ENCODE results near the gene FUT7.

FUT7 gene

GRCh38 chr9:137031904-137032640 is at the start of gene FUT7:
TSS of gene FUT7 (minus strand) at chr9:137032088. CDS start at chr9:137031991, 97 bp downstream.
- DNase-seq (ENCODE audit: low read depth in 1 of 2, low spot score in 1 of 2), result no peak

DNA sequence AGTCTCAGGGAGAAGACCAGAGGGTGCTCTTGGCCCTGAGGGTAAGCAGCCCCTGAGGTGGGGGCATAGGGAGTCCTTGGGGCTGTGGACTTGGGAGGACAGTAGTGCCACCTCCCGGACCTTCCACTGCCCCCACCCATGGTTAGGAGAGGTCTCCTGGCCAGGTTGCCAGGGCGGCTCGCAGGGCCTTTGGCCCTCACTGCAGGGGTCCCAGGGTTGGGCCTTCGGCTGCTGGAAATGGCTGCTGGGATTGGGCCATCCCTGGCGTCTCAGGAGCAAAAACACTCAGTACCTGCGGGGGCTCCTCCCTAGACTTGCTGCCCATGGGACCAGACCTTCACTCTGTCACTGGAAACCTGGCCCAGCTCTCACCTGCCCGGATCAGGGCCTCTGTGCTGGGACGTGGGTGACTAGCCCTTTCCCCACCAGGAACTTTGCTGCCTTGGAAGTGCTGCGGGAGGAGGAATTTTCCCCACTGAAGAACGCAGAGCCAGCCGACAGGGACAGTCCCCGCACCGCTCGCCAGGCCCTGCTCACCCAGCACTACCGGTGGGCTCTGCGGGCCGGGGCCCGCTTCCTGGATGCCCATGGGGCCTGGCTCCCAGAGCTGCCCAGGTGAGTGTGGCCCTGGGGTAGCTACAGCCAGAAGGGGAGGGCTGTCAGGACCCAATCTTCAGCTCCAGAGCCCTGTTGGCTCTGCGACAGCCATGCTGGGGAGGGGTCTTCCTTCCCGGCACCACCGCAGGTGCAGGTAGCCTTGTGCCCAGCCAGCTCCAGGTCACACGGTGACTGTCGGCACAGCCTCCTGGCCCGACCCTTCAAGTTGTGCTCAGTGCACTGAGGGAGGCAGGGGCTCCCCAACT is 48.6 kb upstream of the FUT7 start:
- no peak for DNase-seq (ENCODE audit: low read depth in 1 of 2, low spot score in 1 of 2)

DNA sequence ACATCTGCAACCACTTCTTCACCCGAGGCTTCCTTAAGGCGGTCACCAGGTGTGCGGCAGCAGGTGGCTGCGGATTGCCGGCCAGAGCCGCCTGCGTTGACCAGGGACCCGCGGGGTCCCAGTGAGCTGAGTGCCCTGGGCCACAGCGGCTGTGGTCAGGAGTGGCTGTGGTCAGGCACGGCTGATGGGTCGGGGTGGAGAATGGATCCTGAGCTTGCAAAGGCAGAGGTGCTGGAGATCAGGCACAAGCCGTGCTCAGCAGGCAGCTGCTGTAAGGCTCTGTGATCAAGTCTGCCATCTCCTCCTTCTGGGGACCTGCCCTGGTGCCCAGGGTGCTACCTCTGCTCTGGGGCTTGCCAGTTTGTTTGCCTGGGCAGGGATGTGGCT is 47.5 kb upstream of the FUT7 start:
- no peak for DNase-seq (ENCODE audit: low read depth in 1 of 2, low spot score in 1 of 2)

GRCh38 chr9:137078701-137079400 is 47.0 kb upstream of the FUT7 start:
- no peak for DNase-seq (ENCODE audit: low read depth in 1 of 2, low spot score in 1 of 2)

GRCh38 chr9:137077758-137078693 is 46.1 kb upstream of the FUT7 start:
- no peak for DNase-seq (ENCODE audit: low read depth in 1 of 2, low spot score in 1 of 2)

GRCh38 chr9:137077010-137077747 is 45.3 kb upstream of the FUT7 start, which contains the start of gene UAP1L1:
TSS of gene UAP1L1 (plus strand) at chr9:137077517. CDS start at chr9:137077533, 16 bp downstream.
- DNase-seq (ENCODE audit: low read depth in 1 of 2, low spot score in 1 of 2), result no peak

- no peak for DNase-seq (ENCODE audit: low read depth in 1 of 2, low spot score in 1 of 2)
Measured at GRCh38 chr9:137076636-137077009, 44.7 kb upstream of the FUT7 start.

DNA sequence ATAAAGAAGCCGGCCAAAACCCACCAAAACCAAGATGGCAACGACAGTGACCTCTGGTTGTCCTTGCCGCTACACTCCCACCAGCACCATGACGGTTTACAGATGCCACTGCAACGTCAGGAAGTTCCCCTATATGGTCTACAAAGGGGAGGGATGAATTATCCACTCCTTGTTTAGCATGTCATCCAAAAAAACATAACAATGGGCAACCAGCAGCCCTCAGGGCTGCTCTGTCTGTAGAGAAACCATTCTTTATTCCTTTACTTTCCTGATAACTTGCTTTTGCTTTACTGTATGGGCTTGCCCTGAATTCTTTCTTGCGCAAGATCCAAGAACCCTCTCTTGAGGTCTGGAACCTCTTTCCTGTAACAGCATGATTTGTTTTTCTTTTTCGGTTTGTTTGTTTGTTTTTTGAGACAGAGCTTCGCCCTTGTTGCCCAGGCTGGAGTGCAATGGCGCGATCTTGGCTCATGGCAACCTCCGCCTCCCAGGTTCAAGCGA is 43.4 kb upstream of the FUT7 start:
- no peak for DNase-seq (ENCODE audit: low read depth in 1 of 2, low spot score in 1 of 2)

DNA sequence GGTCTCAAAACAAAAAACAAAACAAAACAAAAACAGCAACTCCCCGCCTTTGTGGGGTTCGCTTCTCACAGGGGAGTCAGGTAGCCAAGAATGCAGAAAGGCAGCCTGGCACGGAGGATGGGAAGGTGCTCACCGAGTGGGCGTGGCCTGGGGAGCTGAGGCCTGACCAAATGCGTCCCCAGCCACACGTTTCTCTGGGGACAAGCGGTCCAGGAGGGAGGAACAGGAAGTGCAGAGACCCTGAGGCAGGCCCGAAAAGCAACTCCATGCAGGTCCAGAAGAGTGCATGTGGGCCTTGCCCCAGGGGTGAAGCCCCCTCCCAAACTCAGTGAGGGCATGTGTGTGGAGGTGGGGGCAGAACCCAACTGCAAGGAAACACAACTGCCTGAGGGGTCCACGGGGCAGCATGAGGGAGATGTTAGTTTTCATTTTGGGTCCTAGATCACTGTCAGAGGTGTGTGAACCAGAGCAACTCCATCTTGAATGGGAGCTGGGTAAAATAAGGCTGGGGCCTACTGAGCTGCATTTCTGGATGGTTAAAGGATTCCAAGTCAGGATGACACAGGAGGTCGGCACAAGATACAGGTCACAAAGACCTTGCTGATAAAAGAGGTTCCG is 42.9 kb upstream of the FUT7 start:
- DNase-seq (ENCODE audit: low read depth in 1 of 2, low spot score in 1 of 2), result no peak

DNA sequence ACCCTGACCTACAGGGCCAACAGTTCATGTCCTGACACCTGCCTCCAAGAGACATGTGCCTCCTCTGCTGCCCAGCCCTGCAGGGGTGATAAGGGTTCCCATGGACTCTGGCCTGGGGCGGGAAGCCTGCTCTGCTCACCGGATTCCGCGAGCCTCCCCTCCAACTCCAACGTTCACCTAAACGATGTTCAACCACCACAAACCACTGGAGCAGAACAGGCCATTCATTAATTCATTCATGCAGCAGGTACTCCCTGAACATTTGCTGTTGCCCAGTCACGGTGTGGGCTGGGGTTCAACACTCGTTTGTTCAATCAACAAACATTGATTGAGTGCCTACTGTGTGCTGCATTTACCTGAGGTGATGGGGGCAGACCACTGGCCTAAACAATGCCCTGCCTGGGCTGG is 42.1 kb upstream of the FUT7 start:
- no peak for DNase-seq (ENCODE audit: low read depth in 1 of 2, low spot score in 1 of 2)

DNA sequence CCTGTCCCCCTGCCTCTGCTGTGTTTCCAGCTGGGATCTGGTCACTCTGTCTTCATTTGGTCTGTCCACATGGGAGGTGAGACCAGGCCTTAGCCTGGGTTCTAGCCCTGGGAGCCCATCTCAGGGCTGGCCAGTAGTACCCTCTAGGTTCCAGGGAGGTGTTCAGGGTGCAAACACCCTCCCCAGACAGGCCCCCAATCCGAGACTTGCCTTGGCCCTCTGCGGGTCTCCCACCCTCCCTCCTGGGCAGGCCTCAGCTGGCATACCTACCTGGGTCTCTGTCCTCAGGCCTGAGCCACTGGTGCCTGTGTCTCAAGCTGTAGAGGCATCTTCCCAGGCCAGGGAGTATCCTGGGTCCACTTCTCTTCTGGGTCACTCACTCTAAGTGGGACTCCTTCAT is 39.4 kb upstream of the FUT7 start:
- DNase-seq (ENCODE audit: low read depth in 1 of 2, low spot score in 1 of 2), result no peak

DNA sequence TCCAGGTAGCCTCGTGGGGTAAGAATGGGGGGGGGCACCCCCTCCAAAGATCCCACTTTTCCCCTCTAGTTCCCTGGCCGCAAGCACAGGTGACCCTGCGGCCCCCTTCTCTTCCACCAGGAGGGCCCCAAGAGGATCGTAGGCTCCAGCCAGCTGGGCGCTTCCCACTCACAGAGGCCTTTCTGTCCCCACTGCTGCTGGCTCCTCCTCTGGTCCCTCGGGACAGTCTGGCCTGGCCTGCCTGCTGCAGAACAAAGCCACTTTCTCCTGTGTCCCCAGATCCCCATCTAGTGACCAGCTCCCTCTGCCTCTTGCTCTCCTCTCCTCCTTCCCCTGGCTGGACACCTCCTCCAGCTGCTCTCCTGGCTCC is 39.0 kb upstream of the FUT7 start:
- DNase-seq (ENCODE audit: low read depth in 1 of 2, low spot score in 1 of 2), result no peak

- DNase-seq (ENCODE audit: low read depth in 1 of 2, low spot score in 1 of 2), result peak; percentile 61 to 77
Measured at GRCh38 chr9:137070201-137070905, 38.5 kb upstream of the FUT7 start, which contains the start of gene SAPCD2. TSS of gene SAPCD2 (minus strand) at chr9:137070557. CDS start at chr9:137070460, 97 bp downstream.

DNA sequence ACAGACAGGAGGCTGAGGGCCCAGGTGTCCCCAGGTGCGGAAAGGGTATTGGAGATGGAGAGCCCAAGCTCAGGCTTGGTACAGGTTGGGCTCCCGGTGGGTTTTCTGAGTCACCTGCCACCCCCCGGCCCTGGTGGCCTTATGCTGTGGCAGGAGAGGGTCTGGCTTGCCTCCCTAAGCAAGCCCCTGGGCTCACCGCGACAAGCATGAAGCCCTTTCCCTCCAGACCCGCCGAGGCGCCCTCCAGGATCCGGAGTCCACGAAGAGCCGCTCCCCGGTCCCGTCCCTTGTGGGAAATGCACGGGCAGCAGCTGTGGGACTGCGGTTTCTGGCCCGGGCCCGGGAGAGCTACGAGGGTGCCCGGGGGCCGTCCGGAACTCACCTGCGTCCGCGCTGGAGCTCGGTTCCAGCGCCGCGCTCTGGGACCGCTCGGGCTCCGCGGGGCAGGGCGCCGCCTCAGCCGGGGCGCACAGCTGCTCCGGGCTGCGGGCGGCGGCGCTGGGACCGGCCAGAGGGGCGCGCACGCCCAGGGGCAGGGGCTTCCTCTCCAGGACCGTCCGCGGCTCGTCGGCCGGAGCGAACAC is 37.7 kb upstream of the FUT7 start:
- no peak for DNase-seq (ENCODE audit: low read depth in 1 of 2, low spot score in 1 of 2)

GRCh38 chr9:137068539-137069507 is 36.9 kb upstream of the FUT7 start:
- DNase-seq (ENCODE audit: low read depth in 1 of 2, low spot score in 1 of 2), result no peak

GRCh38 chr9:137067860-137068538 is 36.1 kb upstream of the FUT7 start:
- peak; percentile 73 to 75 for DNase-seq (ENCODE audit: low read depth in 1 of 2, low spot score in 1 of 2)
